Measurements from ENCODE around the gene PCNT.

The PCNT gene

DNA sequence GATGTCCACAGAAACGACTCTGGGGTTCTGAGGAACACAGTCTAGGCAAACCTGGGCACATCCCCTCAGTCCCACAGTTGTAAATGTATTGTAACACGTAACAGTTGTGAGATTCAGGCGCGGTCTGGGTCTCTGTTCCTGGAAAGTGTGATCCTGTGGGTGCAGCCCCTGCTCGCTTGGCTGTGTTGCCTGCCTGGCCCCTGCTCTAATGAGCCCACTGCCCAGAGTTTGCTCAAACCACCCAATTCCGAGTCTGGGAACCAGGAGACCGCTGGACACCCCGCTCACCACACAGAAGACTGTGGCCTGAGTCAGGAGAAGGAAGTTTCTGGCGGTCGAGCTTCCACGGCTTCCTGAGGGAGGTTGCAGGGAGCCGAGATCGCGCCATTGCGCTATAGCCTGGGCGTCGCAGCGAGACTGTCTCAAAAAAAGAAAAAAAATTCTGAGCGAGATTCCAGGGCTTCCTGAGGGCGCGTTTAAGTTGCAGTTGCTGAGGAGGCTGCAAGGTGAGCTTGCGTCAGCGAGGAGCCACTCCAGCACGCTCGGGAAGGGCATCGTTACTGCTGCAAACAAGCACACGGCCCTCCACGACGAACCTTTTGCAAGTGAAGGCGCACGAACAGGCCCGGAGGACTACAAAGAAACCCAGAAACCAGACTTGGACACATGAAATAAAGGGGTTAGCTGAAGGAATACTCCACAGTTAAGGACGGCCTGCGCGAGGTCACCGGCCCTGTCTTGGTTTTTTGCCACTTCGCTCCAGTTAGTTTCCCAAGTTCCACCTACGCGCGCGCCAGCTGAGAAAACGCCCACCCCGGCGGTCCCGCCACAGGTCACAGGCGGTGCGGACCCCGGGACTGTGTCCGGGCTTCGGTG, 1.4 kb upstream of the PCNT start (continued):
- TF ChIP-seq, protein P1, sequence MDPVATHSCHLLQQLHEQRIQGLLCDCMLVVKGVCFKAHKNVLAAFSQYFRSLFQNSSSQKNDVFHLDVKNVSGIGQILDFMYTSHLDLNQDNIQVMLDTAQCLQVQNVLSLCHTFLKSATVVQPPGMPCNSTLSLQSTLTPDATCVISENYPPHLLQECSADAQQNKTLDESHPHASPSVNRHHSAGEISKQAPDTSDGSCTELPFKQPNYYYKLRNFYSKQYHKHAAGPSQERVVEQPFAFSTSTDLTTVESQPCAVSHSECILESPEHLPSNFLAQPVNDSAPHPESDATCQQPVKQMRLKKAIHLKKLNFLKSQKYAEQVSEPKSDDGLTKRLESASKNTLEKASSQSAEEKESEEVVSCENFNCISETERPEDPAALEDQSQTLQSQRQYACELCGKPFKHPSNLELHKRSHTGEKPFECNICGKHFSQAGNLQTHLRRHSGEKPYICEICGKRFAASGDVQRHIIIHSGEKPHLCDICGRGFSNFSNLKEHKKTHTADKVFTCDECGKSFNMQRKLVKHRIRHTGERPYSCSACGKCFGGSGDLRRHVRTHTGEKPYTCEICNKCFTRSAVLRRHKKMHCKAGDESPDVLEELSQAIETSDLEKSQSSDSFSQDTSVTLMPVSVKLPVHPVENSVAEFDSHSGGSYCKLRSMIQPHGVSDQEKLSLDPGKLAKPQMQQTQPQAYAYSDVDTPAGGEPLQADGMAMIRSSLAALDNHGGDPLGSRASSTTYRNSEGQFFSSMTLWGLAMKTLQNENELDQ (tag by site-specific recombination; IDR thresholded peaks at IDR 0.05; ENCODE audit: low read depth) = no peak
- peak; percentile 92 for TF ChIP-seq ZNF600 (tag by site-specific recombination; IDR thresholded peaks at IDR 0.05)
- TF ChIP-seq EGR2 (tag by site-specific recombination; IDR thresholded peaks at IDR 0.05; ENCODE audit: low read depth) = peak; percentile 84
- peak; percentile 65 for TF ChIP-seq KLF9 (tag by site-specific recombination; IDR thresholded peaks at IDR 0.05; ENCODE audit: low read depth)
- no peak for TF ChIP-seq MYNN (tag by site-specific recombination; IDR thresholded peaks at IDR 0.05; ENCODE audit: borderline replicate concordance)

DNA sequence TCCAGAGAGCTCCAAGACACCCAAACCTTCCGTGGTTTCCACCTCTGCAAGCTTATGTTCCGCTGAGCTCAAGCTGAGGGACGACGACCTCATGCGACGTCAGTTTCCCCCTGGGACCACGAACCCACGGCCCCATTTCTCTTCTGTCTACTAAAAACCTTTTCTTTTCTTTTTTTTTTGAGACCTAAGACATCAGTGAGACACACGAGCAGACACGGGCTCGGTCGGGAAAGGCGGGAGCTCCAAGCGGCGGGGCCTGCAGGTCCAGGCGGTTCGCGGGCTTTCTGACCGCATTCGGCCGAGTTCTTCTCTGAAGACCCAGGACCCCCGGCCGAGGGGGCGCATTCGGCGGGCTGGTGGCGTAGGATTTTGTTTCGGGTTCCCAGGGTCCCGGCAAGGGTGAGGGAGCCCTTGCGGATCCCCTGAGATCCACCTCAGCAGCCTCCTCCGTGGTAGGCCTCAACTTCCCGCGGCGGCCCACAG, 688 bp upstream of the PCNT start:
- Histone ChIP-seq H3K4me3 (ENCODE audit: low read depth, low read length) (peak overlapping the region; percentile 63), H3K36me3 (ENCODE audit: control insufficient read depth in 2 of 2, insufficient read depth in 1 of 2, low read length in 2 of 2) (peaks cover 27 to 38% of the 10 kb centered on the region in 2 experiments; a peak in 2 of 3 replicates), H3K4me1 (ENCODE audit: control insufficient read depth, insufficient read depth, low read length) (peaks cover 19% of the 10 kb centered on the region), H3K9me3 (ENCODE audit: control insufficient read depth, insufficient read depth, low read depth, low read length) (no peaks in the 10 kb centered on the region), H3K27ac (ENCODE audit: extremely low read depth, low read depth, low read length) (peak overlapping the region; percentile 90)
- CTCF ChIA-PET = interaction anchor here (0.7 to 1.0 kb wide), 3 partner anchors 38 to 317 kb away, joined by 3 to 4 read pairs (median 3); partner anchors contain the start of genes MCM3AP and YBEY
- POLR2A ChIA-PET = interaction anchor here (0.6 to 1.6 kb wide), 9 partner anchors 9 to 312 kb away, joined by 3 to 6 read pairs (median 4); partner anchors contain the start of gene PRMT2
- no peak for TF ChIP-seq ZNF544 (tag by site-specific recombination; IDR thresholded peaks at IDR 0.05)
- no peak for TF ChIP-seq ZNF473 (tag by site-specific recombination; IDR thresholded peaks at IDR 0.05)
- TF ChIP-seq ZNF239 (tag by site-specific recombination; IDR thresholded peaks at IDR 0.05) = 0 out of 2 replicates have a peak, but pooled peaks have one; percentile 15
- no peak for TF ChIP-seq EGR2 (tag by site-specific recombination; IDR thresholded peaks at IDR 0.05; ENCODE audit: low read depth)
- no peak for TF ChIP-seq ZNF747 (tag by site-specific recombination; IDR thresholded peaks at IDR 0.05)
- TF ChIP-seq ZNF792 (tag by site-specific recombination; IDR thresholded peaks at IDR 0.05) = no peak
- TF ChIP-seq ZBTB1 (tag by site-specific recombination; IDR thresholded peaks at IDR 0.05) = no peak
- TF ChIP-seq YY1 (tag by site-specific recombination; IDR thresholded peaks at IDR 0.05) = 0 out of 2 replicates have a peak, but pooled peaks have one; percentile 28
- TF ChIP-seq, protein P2, sequence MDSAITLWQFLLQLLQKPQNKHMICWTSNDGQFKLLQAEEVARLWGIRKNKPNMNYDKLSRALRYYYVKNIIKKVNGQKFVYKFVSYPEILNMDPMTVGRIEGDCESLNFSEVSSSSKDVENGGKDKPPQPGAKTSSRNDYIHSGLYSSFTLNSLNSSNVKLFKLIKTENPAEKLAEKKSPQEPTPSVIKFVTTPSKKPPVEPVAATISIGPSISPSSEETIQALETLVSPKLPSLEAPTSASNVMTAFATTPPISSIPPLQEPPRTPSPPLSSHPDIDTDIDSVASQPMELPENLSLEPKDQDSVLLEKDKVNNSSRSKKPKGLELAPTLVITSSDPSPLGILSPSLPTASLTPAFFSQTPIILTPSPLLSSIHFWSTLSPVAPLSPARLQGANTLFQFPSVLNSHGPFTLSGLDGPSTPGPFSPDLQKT (IDR thresholded peaks at IDR 0.05; ENCODE audit: borderline replicate concordance, low read depth, low read length) = no peak
- TF ChIP-seq ZNF391 (tag by site-specific recombination; IDR thresholded peaks at IDR 0.05; ENCODE audit: borderline replicate concordance, low read depth) = peak; percentile 45; the same call in 1 of the 2 replicates
- TF ChIP-seq, protein P3, sequence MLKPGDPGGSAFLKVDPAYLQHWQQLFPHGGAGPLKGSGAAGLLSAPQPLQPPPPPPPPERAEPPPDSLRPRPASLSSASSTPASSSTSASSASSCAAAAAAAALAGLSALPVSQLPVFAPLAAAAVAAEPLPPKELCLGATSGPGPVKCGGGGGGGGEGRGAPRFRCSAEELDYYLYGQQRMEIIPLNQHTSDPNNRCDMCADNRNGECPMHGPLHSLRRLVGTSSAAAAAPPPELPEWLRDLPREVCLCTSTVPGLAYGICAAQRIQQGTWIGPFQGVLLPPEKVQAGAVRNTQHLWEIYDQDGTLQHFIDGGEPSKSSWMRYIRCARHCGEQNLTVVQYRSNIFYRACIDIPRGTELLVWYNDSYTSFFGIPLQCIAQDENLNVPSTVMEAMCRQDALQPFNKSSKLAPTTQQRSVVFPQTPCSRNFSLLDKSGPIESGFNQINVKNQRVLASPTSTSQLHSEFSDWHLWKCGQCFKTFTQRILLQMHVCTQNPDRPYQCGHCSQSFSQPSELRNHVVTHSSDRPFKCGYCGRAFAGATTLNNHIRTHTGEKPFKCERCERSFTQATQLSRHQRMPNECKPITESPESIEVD (tag by site-specific recombination; IDR thresholded peaks at IDR 0.05) = no peak
- TF ChIP-seq ZNF776 (tag by site-specific recombination; IDR thresholded peaks at IDR 0.05; ENCODE audit: borderline replicate concordance) = no peak
- TF ChIP-seq ZNF394 (tag by site-specific recombination; IDR thresholded peaks at IDR 0.05; ENCODE audit: borderline replicate concordance) = peak; percentile 19; the same call in 1 of the 2 replicates
- peak; percentile 24 for TF ChIP-seq KLF16 (tag by site-specific recombination; IDR thresholded peaks at IDR 0.05)
- TF ChIP-seq, protein P4, sequence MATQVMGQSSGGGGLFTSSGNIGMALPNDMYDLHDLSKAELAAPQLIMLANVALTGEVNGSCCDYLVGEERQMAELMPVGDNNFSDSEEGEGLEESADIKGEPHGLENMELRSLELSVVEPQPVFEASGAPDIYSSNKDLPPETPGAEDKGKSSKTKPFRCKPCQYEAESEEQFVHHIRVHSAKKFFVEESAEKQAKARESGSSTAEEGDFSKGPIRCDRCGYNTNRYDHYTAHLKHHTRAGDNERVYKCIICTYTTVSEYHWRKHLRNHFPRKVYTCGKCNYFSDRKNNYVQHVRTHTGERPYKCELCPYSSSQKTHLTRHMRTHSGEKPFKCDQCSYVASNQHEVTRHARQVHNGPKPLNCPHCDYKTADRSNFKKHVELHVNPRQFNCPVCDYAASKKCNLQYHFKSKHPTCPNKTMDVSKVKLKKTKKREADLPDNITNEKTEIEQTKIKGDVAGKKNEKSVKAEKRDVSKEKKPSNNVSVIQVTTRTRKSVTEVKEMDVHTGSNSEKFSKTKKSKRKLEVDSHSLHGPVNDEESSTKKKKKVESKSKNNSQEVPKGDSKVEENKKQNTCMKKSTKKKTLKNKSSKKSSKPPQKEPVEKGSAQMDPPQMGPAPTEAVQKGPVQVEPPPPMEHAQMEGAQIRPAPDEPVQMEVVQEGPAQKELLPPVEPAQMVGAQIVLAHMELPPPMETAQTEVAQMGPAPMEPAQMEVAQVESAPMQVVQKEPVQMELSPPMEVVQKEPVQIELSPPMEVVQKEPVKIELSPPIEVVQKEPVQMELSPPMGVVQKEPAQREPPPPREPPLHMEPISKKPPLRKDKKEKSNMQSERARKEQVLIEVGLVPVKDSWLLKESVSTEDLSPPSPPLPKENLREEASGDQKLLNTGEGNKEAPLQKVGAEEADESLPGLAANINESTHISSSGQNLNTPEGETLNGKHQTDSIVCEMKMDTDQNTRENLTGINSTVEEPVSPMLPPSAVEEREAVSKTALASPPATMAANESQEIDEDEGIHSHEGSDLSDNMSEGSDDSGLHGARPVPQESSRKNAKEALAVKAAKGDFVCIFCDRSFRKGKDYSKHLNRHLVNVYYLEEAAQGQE (tag by site-specific recombination; IDR thresholded peaks at IDR 0.05) = peak; percentile 62
- no peak for TF ChIP-seq KLF1 (tag by site-specific recombination; IDR thresholded peaks at IDR 0.05)
- peak; percentile 76; the same call in 1 of the 2 replicates for TF ChIP-seq REPIN1 (tag by site-specific recombination; IDR thresholded peaks at IDR 0.05; ENCODE audit: low read depth)
- TF ChIP-seq SP7 (tag by site-specific recombination; IDR thresholded peaks at IDR 0.05) = no peak; the same call in none of the 2 replicates
- peak; percentile 21; the same call in 1 of the 2 replicates for TF ChIP-seq ZNF184 (tag by site-specific recombination; IDR thresholded peaks at IDR 0.05)

Data from HEK293 (cell line).